ENCODE results near the gene XRRA1. TPM values are rescaled to one million over a fixed set of nuclear protein-coding genes. Genes with fewer than 3 reads are reported as not detected.

The XRRA1 gene
- total RNA-seq, 1 donor from 2014 or later, result 3.9 TPM

- H2AFZ ChIP-seq (replicated peaks), result no peak overlapping the region
- no peaks in the 10 kb centered on the region for H3K79me2 ChIP-seq (ENCODE audit: low read depth)
- no peaks in the 10 kb centered on the region for H4K20me1 ChIP-seq (ENCODE audit: low read depth)
- Mint-ChIP-seq H3K27ac (no peak overlapping the region), H3K4me3 (no peak overlapping the region), H3K27me3 (ENCODE audit: insufficient read depth, low read depth) (no peaks in the 10 kb centered on the region), H3K4me1 (no peaks in the 10 kb centered on the region), H3K9me3 (no peaks in the 10 kb centered on the region), H3K36me3 (no peaks in the 10 kb centered on the region)
- H3F3A ChIP-seq (ENCODE audit: low read depth), result peaks cover 12% of the 10 kb centered on the region
- no peak overlapping the region for H3K9ac ChIP-seq
- DNase-seq (ENCODE audit: low spot score), result no peak
- no peaks in the 10 kb centered on the region for H3K27me3 ChIP-seq
- peaks cover 6% of the 10 kb centered on the region for H3K4me1 ChIP-seq
- H3K4me3 ChIP-seq, result no peak overlapping the region
- H3K36me3 ChIP-seq, result no peaks in the 10 kb centered on the region
- no peaks in the 10 kb centered on the region for H3K9me3 ChIP-seq (ENCODE audit: low read depth)
- H3K27ac ChIP-seq, result no peak overlapping the region
- H3K4me2 ChIP-seq, result no peak overlapping the region
- TF ChIP-seq EZH2phosphoT487 (IDR thresholded peaks at IDR 0.05) (no peak), EZH2 (IDR thresholded peaks at IDR 0.05) (no peak), CTCF (IDR thresholded peaks at IDR 0.05) (no peak)
These were observed 22.4 kb downstream of the XRRA1 start for GRCh38 chr11:74926304-74927030.

- Histone ChIP-seq H3K4me1 (peaks cover 5% of the 10 kb centered on the region), H4K20me1 (ENCODE audit: low read depth) (no peaks in the 10 kb centered on the region), H3K9me3 (ENCODE audit: low read depth) (no peaks in the 10 kb centered on the region), H3K27me3 (no peaks in the 10 kb centered on the region), H3F3A (ENCODE audit: low read depth) (peaks cover 7% of the 10 kb centered on the region), H2AFZ (replicated peaks) (no peak overlapping the region), H3K27ac (no peak overlapping the region), H3K4me2 (no peak overlapping the region), H3K79me2 (ENCODE audit: low read depth) (no peaks in the 10 kb centered on the region), H3K36me3 (no peaks in the 10 kb centered on the region), H3K9ac (no peak overlapping the region), H3K4me3 (no peak overlapping the region)
- no peaks in the 10 kb centered on the region for H3K9me3 Mint-ChIP-seq
- H3K36me3 Mint-ChIP-seq, result peaks cover 4% of the 10 kb centered on the region
- no peak for DNase-seq (ENCODE audit: low spot score)
- no peak for TF ChIP-seq EZH2 (IDR thresholded peaks at IDR 0.05)
- TF ChIP-seq EZH2phosphoT487 (IDR thresholded peaks at IDR 0.05), result no peak
- TF ChIP-seq CTCF (IDR thresholded peaks at IDR 0.05), result no peak
- H3K4me1 Mint-ChIP-seq, result no peaks in the 10 kb centered on the region
- H3K27me3 Mint-ChIP-seq (ENCODE audit: insufficient read depth, low read depth), result no peaks in the 10 kb centered on the region
- H3K4me3 Mint-ChIP-seq, result no peak overlapping the region
- no peak overlapping the region for H3K27ac Mint-ChIP-seq
These were observed 23.6 kb downstream of the XRRA1 start for GRCh38 chr11:74925281-74925680.

- DNase-seq (ENCODE audit: low spot score), result no peak
- Histone ChIP-seq H2AFZ (replicated peaks) (no peak overlapping the region), H3K4me3 (no peak overlapping the region), H3F3A (ENCODE audit: low read depth) (no peaks in the 10 kb centered on the region), H3K79me2 (ENCODE audit: low read depth) (no peaks in the 10 kb centered on the region), H3K9me3 (ENCODE audit: low read depth) (no peaks in the 10 kb centered on the region), H3K9ac (no peak overlapping the region), H3K4me1 (no peaks in the 10 kb centered on the region), H3K27me3 (no peaks in the 10 kb centered on the region), H4K20me1 (ENCODE audit: low read depth) (no peaks in the 10 kb centered on the region), H3K27ac (no peak overlapping the region), H3K4me2 (no peak overlapping the region), H3K36me3 (no peaks in the 10 kb centered on the region)
- Mint-ChIP-seq H3K9me3 (no peaks in the 10 kb centered on the region), H3K36me3 (peaks cover 4% of the 10 kb centered on the region), H3K4me1 (no peaks in the 10 kb centered on the region), H3K27ac (no peak overlapping the region), H3K4me3 (no peak overlapping the region), H3K27me3 (ENCODE audit: insufficient read depth, low read depth) (no peaks in the 10 kb centered on the region)
- no peak for TF ChIP-seq CTCF (IDR thresholded peaks at IDR 0.05)
- no peak for TF ChIP-seq EZH2phosphoT487 (IDR thresholded peaks at IDR 0.05)
- no peak for TF ChIP-seq EZH2 (IDR thresholded peaks at IDR 0.05)
These were observed 25.8 kb downstream of the XRRA1 start for GRCh38 chr11:74923125-74923524.

All from neural progenitor cell (in vitro differentiated cells).